ENCODE results near the gene GNG14. TPM values are rescaled to one million over a fixed set of nuclear protein-coding genes. Genes with fewer than 3 reads are reported as not detected.
"Not testable (repeated sequence)": the region's sequence is repeated elsewhere in the genome, so short reads cannot be mapped to it uniquely, and the experiment has no call there.

The GNG14 gene
- total RNA-seq, 1 donor from 2014 or later, result not detected

DNA sequence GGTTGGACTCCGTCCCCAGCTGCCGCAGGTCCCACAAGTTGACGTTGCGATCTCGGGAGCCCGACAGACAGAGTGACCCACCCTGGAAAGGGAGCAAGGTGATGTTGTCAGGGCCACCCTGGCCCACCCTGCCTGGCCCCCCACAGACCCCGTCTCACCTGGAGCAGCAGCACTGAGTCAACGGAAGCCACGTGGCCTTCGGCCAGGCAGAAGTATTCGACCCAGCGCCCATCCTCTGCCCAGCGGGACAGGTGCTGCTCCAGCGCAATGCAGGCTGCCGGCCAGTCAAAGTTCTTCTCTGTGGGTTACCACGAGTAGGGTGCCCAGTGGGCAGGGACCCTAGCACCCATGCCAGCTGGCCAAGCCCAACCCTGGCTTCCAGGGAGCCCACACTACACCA, 6.8 kb downstream of the GNG14 start:
- H3K9me3 Mint-ChIP-seq (ENCODE audit: low read depth), result no peaks in the 10 kb centered on the region
- TF ChIP-seq, protein P1, sequence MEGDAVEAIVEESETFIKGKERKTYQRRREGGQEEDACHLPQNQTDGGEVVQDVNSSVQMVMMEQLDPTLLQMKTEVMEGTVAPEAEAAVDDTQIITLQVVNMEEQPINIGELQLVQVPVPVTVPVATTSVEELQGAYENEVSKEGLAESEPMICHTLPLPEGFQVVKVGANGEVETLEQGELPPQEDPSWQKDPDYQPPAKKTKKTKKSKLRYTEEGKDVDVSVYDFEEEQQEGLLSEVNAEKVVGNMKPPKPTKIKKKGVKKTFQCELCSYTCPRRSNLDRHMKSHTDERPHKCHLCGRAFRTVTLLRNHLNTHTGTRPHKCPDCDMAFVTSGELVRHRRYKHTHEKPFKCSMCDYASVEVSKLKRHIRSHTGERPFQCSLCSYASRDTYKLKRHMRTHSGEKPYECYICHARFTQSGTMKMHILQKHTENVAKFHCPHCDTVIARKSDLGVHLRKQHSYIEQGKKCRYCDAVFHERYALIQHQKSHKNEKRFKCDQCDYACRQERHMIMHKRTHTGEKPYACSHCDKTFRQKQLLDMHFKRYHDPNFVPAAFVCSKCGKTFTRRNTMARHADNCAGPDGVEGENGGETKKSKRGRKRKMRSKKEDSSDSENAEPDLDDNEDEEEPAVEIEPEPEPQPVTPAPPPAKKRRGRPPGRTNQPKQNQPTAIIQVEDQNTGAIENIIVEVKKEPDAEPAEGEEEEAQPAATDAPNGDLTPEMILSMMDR (IDR thresholded peaks at IDR 0.05), result no peak
- peaks cover 5% of the 10 kb centered on the region for H3K36me3 Mint-ChIP-seq (ENCODE audit: low read depth)
- H3K4me3 Mint-ChIP-seq (ENCODE audit: unreplicated experiment), result no peak overlapping the region
- peaks cover 10% of the 10 kb centered on the region for H3K4me1 Mint-ChIP-seq (ENCODE audit: low read depth)
- H3K27ac Mint-ChIP-seq (ENCODE audit: unreplicated experiment), result no peak overlapping the region
- peak; percentile 92 for DNase-seq (ENCODE audit: low spot score)
- H3K27me3 Mint-ChIP-seq (ENCODE audit: low read depth), result no peaks in the 10 kb centered on the region

DNA sequence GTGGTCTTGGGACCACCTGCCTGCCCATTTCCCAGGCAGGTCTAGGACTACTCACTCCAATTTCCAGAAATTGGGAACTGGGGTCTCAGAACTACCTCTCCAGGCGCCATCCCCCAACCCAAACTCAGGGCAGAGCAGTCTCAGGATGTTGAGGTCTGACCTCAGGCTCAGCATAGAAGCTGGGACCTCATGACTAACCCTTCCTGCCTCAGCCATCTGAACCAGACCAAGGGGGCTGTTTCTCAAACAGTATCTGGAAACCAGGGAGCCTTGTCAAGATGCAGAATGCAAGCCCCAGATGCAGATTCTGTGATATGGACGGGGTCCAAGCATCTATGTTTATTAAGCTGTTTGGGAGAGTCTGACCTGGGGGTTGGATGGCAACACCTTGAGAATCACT, 7.3 kb downstream of the GNG14 start:
- TF ChIP-seq, protein P1 (IDR thresholded peaks at IDR 0.05), result no peak
- Mint-ChIP-seq H3K9me3 (ENCODE audit: low read depth) (no peaks in the 10 kb centered on the region), H3K4me3 (ENCODE audit: unreplicated experiment) (no peak overlapping the region), H3K27me3 (ENCODE audit: low read depth) (no peaks in the 10 kb centered on the region), H3K27ac (ENCODE audit: unreplicated experiment) (no peak overlapping the region), H3K36me3 (ENCODE audit: low read depth) (peaks cover 6% of the 10 kb centered on the region), H3K4me1 (ENCODE audit: low read depth) (peaks cover 10% of the 10 kb centered on the region)
- DNase-seq (ENCODE audit: low spot score), result no peak

GRCh38 chr19:12695514-12695913, 7.7 kb downstream of the GNG14 start:
- H3K4me1 Mint-ChIP-seq (ENCODE audit: low read depth), result peaks cover 10% of the 10 kb centered on the region
- no peaks in the 10 kb centered on the region for H3K9me3 Mint-ChIP-seq (ENCODE audit: low read depth)
- H3K27ac Mint-ChIP-seq (ENCODE audit: unreplicated experiment), result no peak overlapping the region
- peak overlapping the region; percentile 82 for H3K4me3 Mint-ChIP-seq (ENCODE audit: unreplicated experiment)
- no peaks in the 10 kb centered on the region for H3K27me3 Mint-ChIP-seq (ENCODE audit: low read depth)
- no peak for DNase-seq (ENCODE audit: low spot score)
- TF ChIP-seq, protein P1 (IDR thresholded peaks at IDR 0.05), result no peak
- peaks cover 6% of the 10 kb centered on the region for H3K36me3 Mint-ChIP-seq (ENCODE audit: low read depth)

DNA sequence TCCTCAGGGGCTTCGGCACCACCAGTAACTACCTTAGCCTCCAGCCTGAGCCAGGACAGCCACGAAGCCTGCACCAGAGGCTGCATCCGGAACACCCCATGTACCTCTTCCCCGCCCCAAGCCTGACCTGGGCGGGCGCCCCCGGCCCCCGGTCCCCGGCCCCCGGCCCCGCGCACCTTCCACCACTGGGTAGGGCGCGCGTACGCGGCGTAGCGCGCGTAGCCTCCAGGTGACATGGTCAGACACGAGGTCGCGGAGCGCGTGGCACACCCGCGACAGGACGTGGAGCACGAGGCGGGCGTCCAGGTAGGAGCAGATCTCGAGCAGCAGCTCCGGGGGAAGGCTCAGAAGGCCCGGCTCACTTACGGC, 8.2 kb downstream of the GNG14 start:
- peaks cover 10% of the 10 kb centered on the region for H3K36me3 Mint-ChIP-seq (ENCODE audit: low read depth)

DNA sequence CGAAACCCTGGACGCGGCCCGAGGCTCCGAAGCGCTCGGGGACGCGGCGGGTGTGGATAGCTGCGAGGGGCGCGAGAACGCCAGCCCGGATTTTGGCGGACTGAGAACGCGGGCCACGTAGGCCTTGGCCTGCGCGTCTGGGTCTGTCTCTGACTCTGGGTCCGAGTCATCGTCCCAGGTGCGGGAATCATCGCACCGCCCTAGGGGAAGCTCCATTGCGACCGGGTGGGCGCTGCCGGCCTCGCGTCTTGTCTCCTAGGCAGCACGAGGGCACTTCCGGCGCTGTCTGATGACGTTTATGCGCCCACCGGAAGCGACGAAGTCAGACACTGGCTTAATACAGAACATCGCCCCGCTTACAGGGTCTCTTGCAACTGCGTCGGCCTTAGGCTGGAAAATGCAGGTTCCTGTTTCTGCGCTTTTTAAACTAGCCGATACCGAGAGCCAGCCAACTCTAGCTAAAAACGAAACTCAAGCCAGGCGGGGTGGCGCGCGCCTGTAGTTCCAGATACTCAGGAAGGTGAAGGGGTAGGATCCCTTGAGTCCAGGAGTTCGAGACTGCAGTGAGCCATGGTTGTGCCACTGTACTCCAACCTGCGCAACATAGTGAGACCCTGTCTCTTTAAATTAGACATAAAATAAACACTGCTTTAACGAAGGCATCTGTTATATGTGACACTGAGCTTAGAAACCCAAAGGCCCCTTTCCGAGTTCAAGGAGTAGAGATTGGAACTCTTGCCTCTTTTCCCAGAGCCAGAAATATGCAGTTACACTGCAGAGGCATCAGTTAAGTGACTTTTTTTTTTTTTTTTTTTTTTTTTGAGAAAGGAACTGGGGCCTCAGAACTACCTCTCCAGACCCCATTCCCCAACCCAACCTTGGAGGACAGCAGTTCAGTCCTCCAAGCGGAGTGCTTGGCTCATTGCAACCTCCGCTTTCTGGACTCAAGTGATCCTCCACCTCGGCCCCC, 8.9 kb downstream of the GNG14 start, which contains the start of gene FBXW9:
Gene FBXW9 (minus strand): TSS at position 266 of the 970 bp plus-strand sequence. CDS start 50 bp downstream, at position 216.
- Mint-ChIP-seq H3K36me3 (ENCODE audit: low read depth) (peaks cover 10% of the 10 kb centered on the region), H3K4me1 (ENCODE audit: low read depth) (peaks cover 10% of the 10 kb centered on the region), H3K4me3 (ENCODE audit: unreplicated experiment) (peak within 1 kb of the TSS; percentile 82), H3K9me3 (ENCODE audit: low read depth) (no peaks in the 10 kb centered on the region), H3K27me3 (ENCODE audit: low read depth) (no peaks in the 10 kb centered on the region), H3K27ac (ENCODE audit: unreplicated experiment) (peak within 1 kb of the TSS; percentile 97)
- peak; percentile 96 for DNase-seq (ENCODE audit: low spot score)
- TF ChIP-seq, protein P1 (IDR thresholded peaks at IDR 0.05), result no peak

More for the DNA sequence above, 8.2 kb downstream of the GNG14 start:
- Mint-ChIP-seq H3K9me3 (ENCODE audit: low read depth) (no peaks in the 10 kb centered on the region), H3K27me3 (ENCODE audit: low read depth) (no peaks in the 10 kb centered on the region), H3K27ac (ENCODE audit: unreplicated experiment) (no peak overlapping the region), H3K4me3 (ENCODE audit: unreplicated experiment) (peak overlapping the region; percentile 82), H3K4me1 (ENCODE audit: low read depth) (peaks cover 10% of the 10 kb centered on the region)
- DNase-seq (ENCODE audit: low spot score), result no peak
- TF ChIP-seq, protein P1 (IDR thresholded peaks at IDR 0.05), result no peak

GRCh38 chr19:12697425-12697824, 9.6 kb downstream of the GNG14 start:
- Mint-ChIP-seq H3K4me3 (ENCODE audit: unreplicated experiment) (peak overlapping the region; percentile 82), H3K27ac (ENCODE audit: unreplicated experiment) (peak overlapping the region; percentile 97), H3K36me3 (ENCODE audit: low read depth) (peaks cover 12% of the 10 kb centered on the region)
- DNase-seq (ENCODE audit: low spot score); H3K4me1 Mint-ChIP-seq (ENCODE audit: low read depth); H3K27me3 Mint-ChIP-seq (ENCODE audit: low read depth); H3K9me3 Mint-ChIP-seq (ENCODE audit: low read depth): not testable (repeated sequence)

Measured in chondrocyte (in vitro differentiated cells).